ENCODE data around the gene COL4A6.

DNA sequence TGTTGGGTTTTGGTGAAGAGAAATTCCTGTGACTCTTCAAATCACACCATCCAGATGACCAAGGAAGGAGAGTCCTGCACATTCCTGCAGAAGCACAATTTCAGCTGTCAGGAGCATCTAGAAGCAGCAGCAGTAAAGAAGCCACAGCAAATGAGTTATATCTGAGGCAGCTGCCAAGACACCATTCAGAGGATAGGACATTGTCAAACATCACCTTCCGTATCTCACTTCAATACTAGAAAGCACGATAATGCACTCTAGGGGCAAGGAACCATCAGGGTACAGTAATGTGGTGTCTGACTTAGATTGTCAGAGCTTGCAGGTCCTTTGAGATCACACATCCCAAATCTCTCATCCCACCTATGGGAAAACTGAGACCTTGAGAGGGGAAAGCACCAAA, 134.5 kb downstream of the COL4A6 start:
- no peak for TF ChIP-seq EZH2 (IDR thresholded peaks at IDR 0.05; ENCODE audit: borderline replicate concordance, low read depth, low read length, severe bottlenecking)
- TF ChIP-seq POLR2AphosphoS5 (IDR thresholded peaks at IDR 0.05; ENCODE audit: insufficient read depth, low read depth, low read length): no peak

Measured in endothelial cell of umbilical vein (primary cell).